ENCODE data around the gene GSG1L2. TPM values are rescaled to one million over a fixed set of nuclear protein-coding genes. Genes with fewer than 3 reads are reported as not detected.

GSG1L2 gene
- total and polyA plus RNA-seq, 2 donors (not counting 1 experiment from before 2014, with no cell fraction given): not detected

DNA sequence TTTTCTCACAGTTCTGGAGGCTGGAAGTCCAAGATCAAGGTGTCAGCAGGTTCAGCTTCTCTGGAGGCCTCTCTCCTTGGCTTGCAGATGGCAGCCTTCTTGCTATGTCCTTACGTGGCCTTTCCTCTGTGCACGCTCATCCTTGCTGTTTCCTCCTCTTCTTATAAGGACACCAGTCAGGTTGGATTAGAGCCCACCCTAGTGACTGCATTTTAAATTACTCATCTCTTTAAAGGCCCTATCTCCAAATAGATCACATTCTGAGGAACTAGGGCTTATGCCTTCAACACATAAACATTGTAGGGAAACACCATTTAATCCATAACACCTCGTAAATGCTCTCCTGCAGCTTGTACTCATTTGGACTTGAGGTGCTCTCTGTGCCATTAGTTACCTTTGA, 66.8 kb downstream of the GSG1L2 start:
- Histone ChIP-seq H3K4me2 (replicated peaks; ENCODE audit: low read depth, low read length, poor library complexity, severe bottlenecking) (no peak overlapping the region), H3K27me3 (replicated peaks in 1 of 4; ENCODE audit: control extremely low read depth in 1 of 4, control insufficient read depth in 3 of 4, insufficient read depth in 4 of 4, low read length in 3 of 4) (peaks cover 0 to 4% (median 2%) of the 10 kb centered on the region in 4 experiments), H3K36me3 (replicated peaks in 1 of 2; ENCODE audit: control extremely low read depth in 1 of 2, control insufficient read depth in 1 of 2, extremely low read depth in 1 of 2, insufficient read depth in 2 of 2, low read length in 1 of 2) (no peaks in the 10 kb centered on the region), H3K79me2 (ENCODE audit: control insufficient read depth, insufficient read depth, low read length) (no peaks in the 10 kb centered on the region), H3K9ac (ENCODE audit: low read length) (no peak overlapping the region), H3K4me1 (ENCODE audit: control insufficient read depth in 2 of 2, insufficient read depth in 2 of 2, low read length in 2 of 2) (no peaks in the 10 kb centered on the region), H3K27ac (ENCODE audit: low read length in 2 of 2) (no peak overlapping the region), H3K9me3 (ENCODE audit: control extremely low read depth in 1 of 3, control insufficient read depth in 2 of 3, insufficient read depth in 1 of 3, low read length in 2 of 3) (peaks cover 0 to 2% (median 0%) of the 10 kb centered on the region in 3 donors), H2AFZ (ENCODE audit: insufficient read depth, low read depth, low read length, poor library complexity, severe bottlenecking) (no peak overlapping the region), H4K20me1 (ENCODE audit: control insufficient read depth, insufficient read depth, low read length, poor library complexity, severe bottlenecking) (no peaks in the 10 kb centered on the region), H3K4me3 (ENCODE audit: control extremely low read depth in 1 of 5, extremely low read depth in 1 of 5, insufficient read depth in 1 of 5, low read depth in 2 of 5, low read length in 4 of 5) (no peak overlapping the region)
- TF ChIP-seq, protein P1, sequence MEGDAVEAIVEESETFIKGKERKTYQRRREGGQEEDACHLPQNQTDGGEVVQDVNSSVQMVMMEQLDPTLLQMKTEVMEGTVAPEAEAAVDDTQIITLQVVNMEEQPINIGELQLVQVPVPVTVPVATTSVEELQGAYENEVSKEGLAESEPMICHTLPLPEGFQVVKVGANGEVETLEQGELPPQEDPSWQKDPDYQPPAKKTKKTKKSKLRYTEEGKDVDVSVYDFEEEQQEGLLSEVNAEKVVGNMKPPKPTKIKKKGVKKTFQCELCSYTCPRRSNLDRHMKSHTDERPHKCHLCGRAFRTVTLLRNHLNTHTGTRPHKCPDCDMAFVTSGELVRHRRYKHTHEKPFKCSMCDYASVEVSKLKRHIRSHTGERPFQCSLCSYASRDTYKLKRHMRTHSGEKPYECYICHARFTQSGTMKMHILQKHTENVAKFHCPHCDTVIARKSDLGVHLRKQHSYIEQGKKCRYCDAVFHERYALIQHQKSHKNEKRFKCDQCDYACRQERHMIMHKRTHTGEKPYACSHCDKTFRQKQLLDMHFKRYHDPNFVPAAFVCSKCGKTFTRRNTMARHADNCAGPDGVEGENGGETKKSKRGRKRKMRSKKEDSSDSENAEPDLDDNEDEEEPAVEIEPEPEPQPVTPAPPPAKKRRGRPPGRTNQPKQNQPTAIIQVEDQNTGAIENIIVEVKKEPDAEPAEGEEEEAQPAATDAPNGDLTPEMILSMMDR (IDR thresholded peaks at IDR 0.05): no peak
- TF ChIP-seq EZH2 (IDR thresholded peaks at IDR 0.05; ENCODE audit: borderline replicate concordance, insufficient read depth, low read depth, low read length, poor library complexity, severe bottlenecking): no peak
- DNase-seq: no peak
- intact Hi-C loops (cut with micrococcal nuclease): loop anchor here (10.0 kb wide), 1 partner anchor 180 kb away; the partner anchor contains the start of genes CFAP52 and STX8
- H3K4me1 Mint-ChIP-seq: no peaks in the 10 kb centered on the region
- no peak overlapping the region for H3K4me3 Mint-ChIP-seq
- no peak for ATAC-seq (ENCODE audit: low read depth)
- H3K27ac Mint-ChIP-seq: no peak overlapping the region
- 82% methylated on average over 3 of the region's 3 CpGs for WGBS (ENCODE audit: insufficient coverage)
- POLR2A ChIA-PET: no interaction called here
- CTCF ChIA-PET: no interaction called here
- H3K9me3 Mint-ChIP-seq (ENCODE audit: insufficient read depth): peaks cover 2% of the 10 kb centered on the region
- H3K27me3 Mint-ChIP-seq: peaks cover 20% of the 10 kb centered on the region

Other genes with a start within 250 kb of the GSG1L2 start
- gene STX8, start 246.3 kb downstream of the GSG1L2 start, total RNA-seq: 58.2 and 61.5 TPM in 2 replicates
- gene STX8, start 246.3 kb downstream of the GSG1L2 start, polyA plus RNA-seq: 31.0 and 35.8 TPM in 2 replicates
- gene CFAP52, start 245.4 kb downstream of the GSG1L2 start, total RNA-seq: not detected in 2 replicates
- gene CFAP52, start 245.4 kb downstream of the GSG1L2 start, polyA plus RNA-seq: not detected in 2 replicates
- gene USP43, start 176.6 kb downstream of the GSG1L2 start, total RNA-seq: 0.07 and 0.30 TPM in 2 replicates
- gene USP43, start 176.6 kb downstream of the GSG1L2 start, polyA plus RNA-seq: 0.16 and 0.66 TPM in 2 replicates
- gene DHRS7C, start 30.5 kb downstream of the GSG1L2 start, total RNA-seq: not detected in 2 replicates
- gene DHRS7C, start 30.5 kb downstream of the GSG1L2 start, polyA plus RNA-seq: not detected in 2 replicates
- not detected in 2 replicates for gene GLP2R, start 3.8 kb upstream of the GSG1L2 start, total RNA-seq
- gene GLP2R, start 3.8 kb upstream of the GSG1L2 start, polyA plus RNA-seq: not detected in 2 replicates
- not detected in 2 replicates for gene RCVRN, start 83.2 kb upstream of the GSG1L2 start, total RNA-seq
- 0.16 TPM in 1 of 2 replicates, not detected in the other for gene RCVRN, start 83.2 kb upstream of the GSG1L2 start, polyA plus RNA-seq